Frontal cortex (tissue), 4 donors: ENCODE results near the gene LMAN1. TPM values are rescaled to one million over a fixed set of nuclear protein-coding genes. Genes with fewer than 3 reads are reported as not detected.

ENCODE experiments used
- DNase-seq, 2 donors: peaks; one replicate each; pipeline ENCODE4 v3.0.0; 2012; ENCODE audit warnings: low spot score in 2 of 2
- FAIRE-seq: peaks from 2 replicates; lab custom pipeline; 2012; peaks lifted over from hg19 to GRCh38; lab: Jason Lieb, UNC
- total RNA-seq: library from RNA; depleted of rRNA; stranded (reverse); fragments of >200 nt; gene quantifications from one replicate; pipeline ENCODE4 v1.2.3, GENCODE V29; 2014
- donor health status: control.
- donor health status: control.
- donor health status: control.

LMAN1 gene, protein sequence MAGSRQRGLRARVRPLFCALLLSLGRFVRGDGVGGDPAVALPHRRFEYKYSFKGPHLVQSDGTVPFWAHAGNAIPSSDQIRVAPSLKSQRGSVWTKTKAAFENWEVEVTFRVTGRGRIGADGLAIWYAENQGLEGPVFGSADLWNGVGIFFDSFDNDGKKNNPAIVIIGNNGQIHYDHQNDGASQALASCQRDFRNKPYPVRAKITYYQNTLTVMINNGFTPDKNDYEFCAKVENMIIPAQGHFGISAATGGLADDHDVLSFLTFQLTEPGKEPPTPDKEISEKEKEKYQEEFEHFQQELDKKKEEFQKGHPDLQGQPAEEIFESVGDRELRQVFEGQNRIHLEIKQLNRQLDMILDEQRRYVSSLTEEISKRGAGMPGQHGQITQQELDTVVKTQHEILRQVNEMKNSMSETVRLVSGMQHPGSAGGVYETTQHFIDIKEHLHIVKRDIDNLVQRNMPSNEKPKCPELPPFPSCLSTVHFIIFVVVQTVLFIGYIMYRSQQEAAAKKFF
- total RNA-seq = 39.9 TPM

DNA sequence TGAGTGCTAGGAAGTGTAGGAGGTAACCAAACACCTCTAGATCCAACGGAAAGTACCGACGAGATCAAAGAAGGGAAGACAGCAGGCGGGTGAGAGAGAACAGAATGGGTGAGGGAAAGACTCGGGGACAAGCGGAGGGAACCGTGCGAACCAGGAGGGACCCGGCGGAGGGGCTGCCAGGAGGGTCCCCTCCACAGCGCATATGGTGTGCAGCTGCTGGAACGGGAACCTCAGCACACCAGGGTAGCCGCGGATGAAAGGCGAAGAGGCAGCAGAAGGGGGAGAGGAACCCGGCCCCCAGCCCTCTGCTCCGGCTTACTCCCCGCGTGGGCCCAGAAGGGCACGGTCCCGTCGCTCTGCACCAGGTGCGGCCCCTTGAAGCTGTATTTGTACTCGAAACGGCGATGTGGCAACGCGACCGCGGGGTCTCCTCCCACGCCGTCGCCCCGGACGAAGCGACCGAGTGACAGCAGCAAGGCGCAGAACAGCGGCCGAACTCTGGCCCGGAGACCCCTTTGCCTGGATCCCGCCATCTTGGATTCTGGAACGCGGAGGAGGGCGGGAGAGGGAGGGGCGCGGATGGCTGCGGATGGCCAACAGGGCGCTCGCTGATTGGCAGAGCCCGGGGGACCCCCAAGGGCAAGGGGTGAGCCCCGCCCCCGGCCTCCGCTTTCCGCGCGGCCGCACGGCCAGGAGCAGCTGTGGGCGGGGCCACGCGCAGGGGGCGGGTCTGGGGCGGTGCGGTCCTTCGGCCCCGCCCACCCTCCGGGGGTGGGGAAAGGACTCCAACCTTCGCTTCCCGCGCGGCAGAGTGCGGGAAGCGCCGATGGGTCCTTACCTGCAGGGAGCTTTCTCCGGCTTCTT is at the start of gene LMAN1:
Gene LMAN1, minus strand, starts transcription at position 554 of the 864 bp plus-strand sequence. Its CDS starts 21 bp downstream, at position 533.
- no peak for FAIRE-seq
- DNase-seq = peak; percentile 90 to 94

DNA sequence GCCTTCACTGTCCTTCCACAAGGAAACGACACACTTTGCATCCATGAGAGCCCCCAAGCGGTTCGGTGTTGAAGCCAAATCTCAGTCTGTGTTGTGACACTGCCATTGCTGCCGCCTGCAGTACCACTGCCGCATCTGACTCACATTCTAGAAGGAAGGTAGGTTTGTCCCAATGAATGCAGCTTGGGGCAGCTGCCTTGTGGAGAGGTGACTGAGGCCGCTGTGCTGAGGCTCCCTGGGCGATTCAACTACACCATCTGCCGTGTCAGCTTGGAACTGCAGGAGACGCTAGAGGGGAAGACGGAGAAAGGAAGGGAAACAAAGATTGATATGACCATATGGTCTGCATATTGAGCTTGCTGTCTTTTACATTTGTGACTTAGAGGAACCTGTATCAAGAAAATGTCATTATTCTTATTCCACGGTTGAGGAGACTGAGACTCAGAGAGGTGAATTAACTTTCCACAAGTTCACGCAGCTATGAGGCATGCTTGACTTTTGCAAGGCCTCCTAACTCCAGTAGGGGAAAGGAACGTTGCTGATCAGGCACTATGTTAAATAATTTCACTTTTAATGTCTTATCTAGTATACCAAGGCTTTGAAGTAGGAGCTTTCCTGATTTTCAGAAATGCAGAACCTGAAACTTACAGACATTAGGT is 43.5 kb upstream of the LMAN1 start:
- FAIRE-seq (no peak), DNase-seq (peak; percentile 59 to 74)

DNA sequence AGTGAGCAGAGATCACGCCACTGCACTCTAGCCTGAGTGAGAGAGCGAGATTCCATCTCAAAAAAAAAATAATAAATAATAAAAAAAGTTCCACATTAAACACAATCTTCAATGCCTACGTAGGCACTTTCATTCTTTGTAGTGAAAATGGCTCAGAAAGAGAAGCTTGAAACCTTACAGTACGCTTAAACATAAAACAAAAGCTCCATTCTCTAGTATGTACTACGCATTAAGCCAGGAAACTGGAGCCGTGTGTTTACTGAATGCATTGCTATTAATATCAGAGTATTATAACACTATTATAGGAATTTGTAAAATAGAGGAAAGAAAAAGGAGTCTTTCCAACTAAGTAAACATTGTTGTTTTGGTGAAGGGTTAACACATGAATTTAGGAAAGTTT is 41.3 kb upstream of the LMAN1 start:
- no peak for DNase-seq
- FAIRE-seq = no peak

DNA sequence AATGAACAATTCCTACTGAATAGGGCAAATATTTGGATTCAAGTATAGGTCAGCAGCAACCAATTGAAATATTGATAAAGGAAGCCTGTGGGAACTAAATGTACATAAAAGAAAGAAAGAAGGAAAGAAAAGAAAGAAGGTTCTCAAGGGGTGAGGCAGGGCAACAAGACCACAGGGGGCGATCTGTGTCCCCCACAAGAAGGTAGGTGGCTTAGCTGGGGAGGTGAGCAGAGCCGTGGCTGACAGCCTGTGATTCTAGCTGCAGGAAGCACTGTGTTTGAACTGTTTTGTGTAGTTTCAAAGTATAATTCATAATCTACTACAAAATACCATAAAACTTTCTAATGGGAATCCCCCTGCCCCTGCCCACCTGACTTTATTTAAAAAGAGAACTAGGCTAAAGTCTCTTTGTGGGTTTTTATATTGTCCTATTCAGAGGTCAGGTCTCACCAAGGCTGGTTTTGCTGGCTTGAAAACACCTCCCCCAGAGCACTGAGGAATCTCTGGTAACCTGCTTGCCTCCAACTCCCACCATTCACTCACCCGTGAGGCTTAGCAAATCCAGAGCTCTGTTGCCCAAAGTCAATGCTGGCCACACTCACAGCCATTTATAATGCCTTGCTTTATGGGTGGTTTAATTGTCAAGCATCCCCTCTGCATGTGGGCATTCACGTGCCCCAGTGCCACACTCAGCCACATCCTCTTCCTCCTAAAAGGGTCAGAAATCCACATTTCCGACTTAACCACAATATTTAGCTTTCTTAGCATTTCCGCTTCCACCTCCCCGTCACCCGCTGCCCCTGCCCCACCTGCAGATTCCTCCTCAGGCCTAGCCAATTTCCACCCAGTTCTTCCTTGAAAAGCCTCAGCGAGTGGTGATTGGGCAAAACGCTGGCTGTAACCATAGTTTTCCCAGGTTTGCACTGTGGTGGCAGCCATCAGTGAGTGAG is 36.4 kb upstream of the LMAN1 start:
- no peak for FAIRE-seq
- DNase-seq = no peak

DNA sequence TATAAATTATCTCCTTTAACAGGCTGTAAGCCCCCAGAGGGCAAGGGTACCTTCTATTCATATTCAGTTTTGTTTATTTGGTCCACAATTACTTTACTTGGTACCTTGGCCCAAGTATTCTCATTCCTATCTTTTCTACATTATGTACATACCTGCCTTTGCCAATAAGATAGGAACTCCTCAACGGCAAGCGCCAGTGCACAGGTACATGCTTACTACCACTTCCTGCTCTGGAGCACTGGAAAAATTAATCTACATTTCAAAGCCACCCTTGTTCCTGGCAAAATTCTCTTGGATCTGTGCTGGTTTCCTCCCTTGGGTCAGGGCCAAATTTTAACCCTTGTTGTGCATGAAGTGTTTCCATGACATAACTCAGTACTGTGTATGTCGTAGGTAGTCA is 34.3 kb upstream of the LMAN1 start:
- no peak for FAIRE-seq
- no peak for DNase-seq

DNA sequence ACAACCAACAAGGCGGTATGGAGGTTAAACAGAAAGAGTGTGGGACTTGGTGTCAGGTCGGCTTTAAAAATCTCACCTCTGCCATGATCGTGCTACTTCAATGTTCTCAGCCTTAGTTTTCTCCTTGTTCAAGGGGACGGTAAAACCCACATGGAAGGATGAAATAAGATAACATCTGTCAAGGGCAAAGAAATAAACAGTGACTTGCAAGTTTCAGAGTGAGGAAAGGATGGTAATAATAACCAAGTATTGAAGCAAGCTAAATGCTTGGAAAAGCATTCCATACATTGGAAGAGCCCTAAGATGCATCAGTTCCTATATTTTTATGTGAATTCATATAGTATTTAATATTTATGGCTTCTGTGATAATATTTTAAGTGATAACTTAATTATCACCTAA is 29.8 kb upstream of the LMAN1 start:
- no peak for DNase-seq
- no peak for FAIRE-seq

DNA sequence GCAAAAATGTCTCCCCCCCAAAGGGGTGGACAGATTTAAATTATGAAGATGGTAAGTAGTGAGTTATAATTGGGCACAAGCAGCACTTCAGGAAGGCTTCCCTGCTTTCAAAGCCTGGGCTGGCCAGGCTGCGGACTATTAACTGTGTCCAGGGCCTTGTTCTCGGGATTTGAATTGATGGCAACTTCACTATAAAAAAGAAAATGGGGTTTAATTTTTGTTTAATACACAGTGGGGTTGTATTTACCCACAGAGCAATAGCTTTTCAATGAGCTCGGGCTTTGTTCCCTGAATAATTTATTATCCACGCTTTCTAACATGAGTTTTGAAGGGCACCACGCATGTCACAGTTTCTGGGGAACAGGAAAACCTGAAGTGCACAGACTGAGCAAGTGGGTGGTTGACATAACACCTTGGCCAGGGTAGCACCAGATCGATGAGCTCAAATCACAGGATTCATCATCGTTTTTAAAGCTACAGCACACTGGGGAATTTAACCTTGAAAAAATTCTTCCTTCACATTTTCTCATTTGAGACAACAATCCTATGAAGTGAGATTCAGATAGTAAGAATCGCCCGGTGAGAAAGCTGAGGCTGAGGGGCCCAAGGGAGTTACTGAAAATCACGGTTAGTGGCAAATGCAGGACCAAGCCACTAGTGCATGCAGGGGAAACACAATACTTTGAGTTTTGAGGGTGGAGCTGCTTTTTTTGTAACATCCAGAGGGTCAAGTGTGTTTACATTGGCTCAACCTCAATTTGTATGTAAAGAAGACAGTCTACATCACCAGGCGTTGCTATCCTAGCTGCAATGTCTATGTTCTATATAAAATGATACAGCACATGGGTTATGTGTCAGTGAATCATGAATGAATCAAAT is 28.9 kb upstream of the LMAN1 start:
- DNase-seq = no peak
- FAIRE-seq = no peak

DNA sequence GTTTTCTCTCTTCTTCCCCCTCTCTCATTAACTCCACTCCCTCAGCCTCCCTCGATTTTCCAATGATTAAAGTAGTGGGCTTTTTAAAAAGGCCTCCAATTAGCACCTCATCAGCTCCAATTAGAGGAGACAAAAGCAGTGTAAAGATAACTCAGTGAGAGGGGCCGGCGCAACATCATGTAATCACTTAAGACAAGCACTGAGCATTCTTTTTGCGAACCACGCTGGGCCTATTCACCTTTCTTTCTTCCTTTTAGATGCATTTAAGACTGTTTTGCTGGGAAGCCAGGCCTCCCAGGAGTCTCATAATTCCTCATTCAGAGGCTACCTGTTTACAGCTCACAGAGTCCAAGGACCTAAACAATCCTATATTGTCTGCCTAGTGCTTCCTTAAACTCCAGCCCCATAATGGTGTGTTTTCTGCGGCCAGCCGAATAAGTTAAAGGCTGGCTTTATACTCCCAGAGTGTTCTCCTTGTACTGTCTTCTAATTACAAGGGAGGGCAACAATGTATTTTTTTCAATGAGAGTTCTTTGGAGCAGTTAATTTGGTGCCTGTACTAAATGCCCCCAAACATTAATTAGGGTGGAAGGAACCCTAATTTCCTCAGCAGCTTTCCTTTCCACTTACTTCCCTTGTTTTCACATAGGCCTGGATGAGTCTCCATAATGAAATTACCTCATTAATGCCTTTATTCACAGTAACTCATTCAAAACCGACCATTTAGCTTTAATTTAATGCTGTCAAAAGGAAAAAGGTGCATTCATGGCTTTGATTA is 28.0 kb upstream of the LMAN1 start:
- no peak for DNase-seq
- FAIRE-seq = no peak

DNA sequence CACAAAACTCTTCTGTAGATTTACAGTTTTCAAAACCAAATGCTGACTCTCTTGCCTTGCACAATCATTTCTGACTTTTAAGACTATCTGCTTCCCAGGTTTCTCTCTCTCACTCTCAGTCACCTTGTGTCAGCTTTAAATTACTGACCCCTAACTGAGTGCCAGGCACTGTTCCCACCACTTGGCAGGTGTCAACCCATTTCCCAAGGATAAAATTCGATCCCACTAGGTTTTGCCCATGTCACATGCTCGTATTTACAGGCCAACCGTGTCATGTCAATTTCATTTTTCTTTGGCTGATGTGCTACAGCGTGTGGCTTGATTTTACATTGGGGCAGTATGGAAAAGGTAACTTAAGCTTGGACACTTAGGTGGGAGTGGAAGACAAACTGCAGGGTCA is 26.1 kb upstream of the LMAN1 start:
- DNase-seq = no peak
- no peak for FAIRE-seq

DNA sequence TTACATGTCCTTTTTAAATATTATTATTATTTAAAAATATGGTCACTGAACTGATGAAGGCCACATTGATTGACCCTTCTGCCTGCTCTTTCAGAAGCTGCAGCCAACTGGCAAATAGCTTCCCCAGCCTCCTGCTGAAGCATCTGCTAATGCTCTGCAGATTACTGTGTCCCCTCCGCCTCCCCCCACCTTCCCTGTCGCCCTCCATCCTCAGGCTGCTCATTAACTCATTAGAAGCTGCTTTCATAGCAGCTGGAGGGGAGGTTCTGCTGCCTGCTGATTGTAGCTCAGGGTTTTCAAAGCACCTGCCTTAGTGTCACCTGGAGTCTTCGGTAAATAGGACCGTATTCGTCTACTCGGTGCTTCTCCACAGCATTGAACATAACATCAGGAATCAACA is 24.8 kb upstream of the LMAN1 start:
- DNase-seq (no peak), FAIRE-seq (no peak)

DNA sequence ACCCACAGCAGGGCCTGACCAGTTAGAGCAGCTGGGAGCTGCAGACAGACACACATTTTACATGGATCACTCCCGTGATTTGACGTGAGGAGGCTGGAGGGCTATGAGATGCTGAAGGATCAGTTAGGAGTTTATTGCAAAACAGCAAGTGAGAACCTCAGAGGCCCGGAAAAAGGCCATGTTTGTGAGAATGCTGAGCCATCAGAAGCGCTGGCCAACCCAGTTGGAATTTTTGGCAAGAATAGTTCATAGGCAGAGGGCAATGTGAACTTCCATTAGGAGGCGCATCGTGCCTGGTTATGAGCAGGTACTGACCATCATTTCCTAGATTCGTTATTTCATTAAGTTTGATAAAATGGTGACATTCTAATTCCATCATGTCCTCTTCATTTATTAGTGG is 23.3 kb upstream of the LMAN1 start:
- FAIRE-seq (no peak), DNase-seq (no peak)

DNA sequence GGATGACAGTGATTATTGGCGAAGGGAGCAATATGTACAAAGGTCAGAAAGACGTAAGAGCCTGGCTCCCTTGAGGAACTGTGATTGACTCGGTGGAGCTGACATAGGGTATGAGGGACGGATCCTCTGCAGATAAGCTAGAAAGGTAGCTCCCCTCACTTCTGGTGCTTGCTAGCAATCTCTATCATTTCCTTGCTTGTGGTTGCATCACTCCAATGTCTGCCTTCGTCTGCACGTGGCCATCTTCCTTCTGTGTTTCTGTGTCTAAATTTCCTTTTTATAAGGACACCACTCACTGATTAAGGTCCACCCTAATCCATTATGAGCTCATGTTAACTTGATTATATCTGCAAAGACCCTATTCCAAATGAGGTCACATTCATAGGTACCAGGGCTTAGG is 22.9 kb upstream of the LMAN1 start:
- no peak for DNase-seq
- FAIRE-seq = no peak

DNA sequence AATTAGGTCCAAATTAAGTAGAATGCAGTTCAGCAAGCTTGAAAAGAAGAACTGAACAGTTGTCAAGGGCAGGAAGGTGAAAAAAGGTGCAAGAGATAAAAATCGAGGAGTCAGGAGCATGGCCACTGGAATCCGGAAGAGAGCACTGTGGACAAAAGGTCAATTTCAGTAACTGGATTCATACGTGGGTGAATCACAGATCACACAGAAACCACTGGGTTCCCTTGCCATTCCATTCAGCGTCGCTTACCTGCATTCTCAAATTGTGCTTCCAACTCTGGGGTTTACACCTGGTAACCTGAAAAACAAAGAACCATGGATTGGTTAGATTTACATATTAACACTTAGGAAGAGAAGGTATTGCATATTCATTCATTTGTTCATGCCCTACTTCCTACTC is 21.6 kb upstream of the LMAN1 start:
- FAIRE-seq = no peak

DNA sequence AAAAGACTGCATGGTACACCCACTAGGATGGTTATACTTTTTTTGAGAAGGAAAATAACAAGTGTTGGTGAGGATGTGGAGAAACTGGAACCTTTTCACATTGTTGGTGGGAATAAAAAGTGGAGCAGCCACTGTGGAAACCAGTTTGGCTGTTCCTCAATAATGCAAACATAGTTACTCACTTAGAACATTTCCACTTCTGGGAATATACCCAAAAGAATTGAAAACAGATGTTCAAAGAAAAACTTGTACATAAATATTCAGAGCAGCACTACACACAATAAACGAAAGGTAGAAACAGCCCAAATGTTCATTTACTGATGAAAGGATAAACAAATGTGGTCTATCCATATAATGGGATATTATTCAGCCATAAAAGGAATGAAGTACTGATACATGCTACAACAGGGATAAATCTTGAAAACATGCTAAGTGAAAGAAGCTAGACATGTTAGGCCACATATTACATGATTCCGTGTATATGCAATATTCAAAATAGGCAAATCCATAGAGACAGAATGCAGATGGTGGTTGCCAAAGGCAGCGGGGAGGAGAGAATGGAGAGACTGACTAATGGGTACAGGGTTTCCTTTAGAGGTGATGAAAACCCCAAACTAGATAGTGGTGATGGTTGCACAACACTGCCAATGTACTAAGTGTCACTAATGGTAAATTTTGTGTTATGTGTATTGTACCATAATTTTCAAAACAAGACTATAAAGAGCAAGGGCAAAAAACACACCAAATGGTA is 20.9 kb upstream of the LMAN1 start:
- DNase-seq = no peak
- no peak for FAIRE-seq

More for the DNA sequence above, 21.6 kb upstream of the LMAN1 start:
- DNase-seq = no peak

DNA sequence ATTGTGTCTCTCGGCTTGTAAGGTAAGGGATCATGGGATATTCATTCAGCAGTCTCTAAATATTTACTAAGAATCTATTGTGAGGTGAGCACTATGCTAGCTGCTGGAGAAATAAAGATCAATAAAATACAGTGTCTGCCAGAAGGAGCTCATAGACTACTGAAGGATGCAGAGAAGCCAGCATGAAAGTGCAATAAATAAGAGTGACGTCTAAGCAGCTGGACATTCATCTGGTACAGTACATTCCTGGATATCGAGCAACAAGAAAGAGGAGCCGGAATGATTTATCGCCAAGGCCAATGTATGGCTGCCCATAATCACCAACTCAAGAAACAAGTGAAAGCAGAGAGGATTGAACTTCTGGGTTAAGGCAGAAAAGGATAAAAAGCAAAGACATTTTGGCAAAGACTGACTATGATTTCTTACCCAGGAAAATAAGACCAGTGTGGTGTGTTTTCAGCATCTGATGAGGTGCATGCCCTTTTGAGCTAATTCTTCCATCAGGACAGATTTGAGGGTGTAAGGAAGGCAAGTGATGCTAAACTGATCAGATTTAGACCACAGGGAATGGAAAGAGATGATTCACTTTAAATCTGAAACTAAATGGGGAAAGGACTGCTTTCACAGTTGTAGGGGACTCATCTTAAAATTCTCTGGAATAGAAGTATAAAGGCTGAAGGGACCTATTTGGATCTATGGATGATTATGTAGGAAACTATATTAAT is 18.7 kb upstream of the LMAN1 start:
- FAIRE-seq = no peak
- no peak for DNase-seq

DNA sequence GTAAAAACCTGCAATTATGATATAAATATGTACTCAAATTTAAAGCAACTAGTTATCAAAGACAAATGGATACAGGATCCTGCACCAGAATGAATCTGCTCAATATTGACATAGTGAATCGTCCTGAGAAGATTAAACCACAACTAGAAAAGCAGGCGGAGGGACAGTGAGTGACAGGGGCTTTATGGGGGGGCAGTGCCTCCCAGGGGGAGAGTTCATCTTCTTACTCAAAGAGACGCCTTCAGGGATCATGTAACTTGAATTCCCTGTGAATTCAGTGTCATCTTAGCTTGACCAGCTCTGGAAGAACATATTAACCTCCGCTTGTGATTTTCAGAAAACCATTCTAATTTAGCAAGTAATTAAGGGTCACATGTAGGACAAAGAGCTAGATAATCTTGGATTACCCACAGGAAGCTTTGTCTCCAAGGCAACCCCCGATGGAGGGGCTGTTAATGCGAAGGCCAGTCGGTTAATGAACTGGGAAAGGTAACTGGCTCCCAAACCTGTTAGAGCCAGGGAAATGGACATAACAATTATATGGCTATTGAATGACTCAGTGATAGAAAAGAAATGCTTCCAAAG is 17.4 kb upstream of the LMAN1 start:
- DNase-seq = no peak
- FAIRE-seq = no peak
